ENCODE results near the gene RPL36. TPM values are rescaled to one million over a fixed set of nuclear protein-coding genes. Genes with fewer than 3 reads are reported as not detected.
A peak's percentile ranks its signal among the peaks of the same experiment; 100 is the strongest.

The RPL36 gene
- total and polyA plus RNA-seq, 9 of the 15 experiments (the other 6 are each of a cell fraction or from before 2014, with no cell fraction given): 350 to 3,412 (median 1,507) TPM

DNA sequence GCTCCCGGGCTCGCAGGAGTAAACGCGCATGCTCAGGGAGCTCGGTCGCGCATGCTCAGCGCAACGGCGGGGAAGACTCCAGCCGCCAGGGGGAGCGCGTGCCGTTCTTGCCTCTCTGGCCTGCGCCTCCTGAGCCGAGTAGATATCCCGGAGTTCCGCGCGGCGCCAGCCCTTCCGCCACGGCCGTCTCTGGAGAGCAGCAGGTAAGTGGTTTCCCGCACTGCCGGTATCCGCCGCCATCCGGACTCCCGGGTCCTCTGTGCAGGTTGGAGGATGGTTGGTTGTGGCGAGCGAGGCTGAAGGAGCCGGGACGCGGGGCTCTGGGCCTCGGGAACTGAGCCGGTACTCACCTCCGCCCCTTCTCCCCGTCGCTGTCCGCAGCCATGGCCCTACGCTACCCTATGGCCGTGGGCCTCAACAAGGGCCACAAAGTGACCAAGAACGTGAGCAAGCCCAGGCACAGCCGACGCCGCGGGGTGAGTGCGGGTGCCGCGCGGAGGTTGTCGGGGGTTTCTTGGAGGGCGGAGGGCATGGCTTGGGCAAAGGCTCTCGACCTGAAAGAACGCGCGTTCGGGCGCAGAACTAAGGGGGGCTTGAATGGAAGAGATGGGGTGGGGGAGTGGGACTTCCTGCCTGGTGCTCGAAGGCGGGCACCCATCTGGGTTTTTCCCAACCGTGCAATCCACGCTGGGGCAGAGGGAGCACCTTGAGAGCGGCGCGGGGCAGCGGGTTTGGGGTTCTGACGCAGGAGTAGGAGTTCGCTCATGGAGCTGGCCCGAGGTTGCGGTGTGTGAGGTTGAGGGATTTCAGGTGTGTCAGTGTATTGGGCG, at the start of gene RPL36 (continued):
- TF ChIP-seq ZC3H11A (IDR thresholded peaks at IDR 0.05; ENCODE audit: low read depth, low read length): no peak
- no peak for TF ChIP-seq FOSL1 (tag; conservative IDR thresholded peaks at IDR 0.05)
- no peak for TF ChIP-seq PRMT5 (CRISPR knock-in tag; IDR thresholded peaks at IDR 0.05)
- TF ChIP-seq KDM2B (CRISPR knock-in tag; IDR thresholded peaks at IDR 0.05): no peak
- peak; percentile 92; the same call in 1 of the 2 replicates for TF ChIP-seq NR1H2 (CRISPR knock-in tag; IDR thresholded peaks at IDR 0.05)
- TF ChIP-seq, protein P1, sequence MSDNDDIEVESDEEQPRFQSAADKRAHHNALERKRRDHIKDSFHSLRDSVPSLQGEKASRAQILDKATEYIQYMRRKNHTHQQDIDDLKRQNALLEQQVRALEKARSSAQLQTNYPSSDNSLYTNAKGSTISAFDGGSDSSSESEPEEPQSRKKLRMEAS (CRISPR knock-in tag; IDR thresholded peaks at IDR 0.05): peak; percentile 93
- TF ChIP-seq NFIX (CRISPR knock-in tag; IDR thresholded peaks at IDR 0.05; ENCODE audit: low read depth): no peak
- no peak for TF ChIP-seq CGGBP1 (CRISPR knock-in tag; IDR thresholded peaks at IDR 0.05)
- TF ChIP-seq BMI1 (IDR thresholded peaks at IDR 0.05; ENCODE audit: low read length): no peak
- peak; percentile 53; the same call in 1 of the 2 replicates for TF ChIP-seq FOXJ2 (tag; IDR thresholded peaks at IDR 0.05)
- no peak for TF ChIP-seq RBM14 (IDR thresholded peaks at IDR 0.05; ENCODE audit: borderline replicate concordance, insufficient read depth, low read depth, low read length)
- TF ChIP-seq ZNF217 (CRISPR knock-in tag; IDR thresholded peaks at IDR 0.05): no peak
- TF ChIP-seq, protein P2, sequence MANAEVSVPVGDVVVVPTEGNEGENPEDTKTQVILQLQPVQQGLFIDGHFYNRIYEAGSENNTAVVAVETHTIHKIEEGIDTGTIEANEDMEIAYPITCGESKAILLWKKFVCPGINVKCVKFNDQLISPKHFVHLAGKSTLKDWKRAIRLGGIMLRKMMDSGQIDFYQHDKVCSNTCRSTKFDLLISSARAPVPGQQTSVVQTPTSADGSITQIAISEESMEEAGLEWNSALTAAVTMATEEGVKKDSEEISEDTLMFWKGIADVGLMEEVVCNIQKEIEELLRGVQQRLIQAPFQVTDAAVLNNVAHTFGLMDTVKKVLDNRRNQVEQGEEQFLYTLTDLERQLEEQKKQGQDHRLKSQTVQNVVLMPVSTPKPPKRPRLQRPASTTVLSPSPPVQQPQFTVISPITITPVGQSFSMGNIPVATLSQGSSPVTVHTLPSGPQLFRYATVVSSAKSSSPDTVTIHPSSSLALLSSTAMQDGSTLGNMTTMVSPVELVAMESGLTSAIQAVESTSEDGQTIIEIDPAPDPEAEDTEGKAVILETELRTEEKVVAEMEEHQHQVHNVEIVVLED (CRISPR knock-in tag; IDR thresholded peaks at IDR 0.05): peak; percentile 24; the same call in 1 of the 2 replicates
- TF ChIP-seq ZNF561 (CRISPR knock-in tag; conservative IDR thresholded peaks at IDR 0.05): no peak
- TF ChIP-seq CEBPB (tag; IDR thresholded peaks at IDR 0.05): no peak
- TF ChIP-seq NCOA4 (IDR thresholded peaks at IDR 0.05; ENCODE audit: partially characterized antibody): no peak
- TF ChIP-seq, protein P3, sequence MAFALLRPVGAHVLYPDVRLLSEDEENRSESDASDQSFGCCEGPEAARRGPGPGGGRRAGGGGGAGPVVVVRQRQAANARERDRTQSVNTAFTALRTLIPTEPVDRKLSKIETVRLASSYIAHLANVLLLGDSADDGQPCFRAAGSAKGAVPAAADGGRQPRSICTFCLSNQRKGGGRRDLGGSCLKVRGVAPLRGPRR (CRISPR knock-in tag; IDR thresholded peaks at IDR 0.05): no peak
- peak; percentile 79 for TF ChIP-seq HCFC1 (IDR thresholded peaks at IDR 0.05; ENCODE audit: low read depth, low read length)
- TF ChIP-seq HDGF (IDR thresholded peaks at IDR 0.05): peak; percentile 29; the same call in 1 of the 2 replicates
- no peak for TF ChIP-seq NFE2L1 (tag; IDR thresholded peaks at IDR 0.05; ENCODE audit: borderline replicate concordance, low read depth)
- TF ChIP-seq ZHX1 (conservative IDR thresholded peaks at IDR 0.05; ENCODE audit: low read length): no peak
- TF ChIP-seq HNRNPUL1 (IDR thresholded peaks at IDR 0.05; ENCODE audit: low read length): no peak
- TF ChIP-seq TSC22D4 (tag; IDR thresholded peaks at IDR 0.05): no peak

All from K562 (cell line).